H9 (cell line): Measurements from ENCODE around the gene ARHGAP26. TPM values are rescaled to one million over a fixed set of nuclear protein-coding genes. Genes with fewer than 3 reads are reported as not detected.

Experiments
- DNase-seq: peaks from one replicate; pipeline ENCODE4 v3.0.0-alpha.2; 2017
- H2AFZ ChIP-seq: one replicate; pipeline ENCODE4 v1.6.1; 2013; ENCODE audit warnings: mild to moderate bottlenecking, low read length, control low read depth, moderate library complexity
- H2AK5ac ChIP-seq: 2 replicates; pipeline ENCODE4 v1.6.1; 2013; ENCODE audit warnings: low read length, control low read depth, mixed read lengths; ENCODE audit not compliant: insufficient read length
- H2BK120ac ChIP-seq: one replicate; pipeline ENCODE4 v1.6.1; 2013; ENCODE audit warnings: low read depth, mild to moderate bottlenecking, low read length, control low read depth, inconsistent platforms; ENCODE audit not compliant: poor library complexity, severe bottlenecking
- H2BK12ac ChIP-seq: 2 replicates; pipeline ENCODE4 v1.6.1; 2013; ENCODE audit warnings: low read length, control low read depth, mixed read lengths, low read depth; ENCODE audit not compliant: insufficient read length
- H2BK15ac ChIP-seq: 2 replicates; pipeline ENCODE4 v1.6.1; 2013; ENCODE audit warnings: low read depth, low read length, control low read depth
- H2BK20ac ChIP-seq: one replicate; pipeline ENCODE4 v1.6.1; 2013; ENCODE audit warnings: low read depth, mild to moderate bottlenecking, low read length, control low read depth, inconsistent platforms; ENCODE audit not compliant: poor library complexity, severe bottlenecking
- H2BK5ac ChIP-seq: 2 replicates; pipeline ENCODE4 v1.6.1; 2013; ENCODE audit warnings: low read length, control low read depth, mixed read lengths; ENCODE audit not compliant: insufficient read length
- H3K14ac ChIP-seq: 2 replicates; pipeline ENCODE4 v1.6.1; 2013; ENCODE audit warnings: low read length, control low read depth; ENCODE audit not compliant: insufficient read depth
- H3K18ac ChIP-seq: 2 replicates; pipeline ENCODE4 v1.6.1; 2013; ENCODE audit warnings: low read depth, mild to moderate bottlenecking, mixed read lengths, low read length, control low read depth; ENCODE audit not compliant: insufficient read length
- H3K23ac ChIP-seq: 2 replicates; pipeline ENCODE4 v1.6.1; 2013; ENCODE audit warnings: low read length, control low read depth, mixed read lengths, low read depth; ENCODE audit not compliant: insufficient read length
- H3K23me2 ChIP-seq: 2 replicates; pipeline ENCODE4 v1.6.1; 2013; ENCODE audit warnings: low read depth, mild to moderate bottlenecking, mixed read lengths, low read length, control low read depth; ENCODE audit not compliant: insufficient read length, poor library complexity, severe bottlenecking
- H3K27ac ChIP-seq: 2 replicates; pipeline ENCODE4 v1.5.1; 2013; ENCODE audit warnings: low read length, control low read depth, mixed read lengths, low read depth; ENCODE audit not compliant: insufficient read length
- H3K27me3 ChIP-seq: 2 replicates; pipeline ENCODE4 v1.6.1; 2013; ENCODE audit warnings: low read length, control low read depth, inconsistent platforms; ENCODE audit not compliant: insufficient read depth
- H3K4ac ChIP-seq: 2 replicates; pipeline ENCODE4 v1.6.1; 2013; ENCODE audit warnings: low read depth, mild to moderate bottlenecking, control low read depth, inconsistent platforms, low read length, moderate library complexity
- H3K4me1 ChIP-seq: 2 replicates; pipeline ENCODE4 v1.6.1; 2013; ENCODE audit warnings: low read length, control low read depth, inconsistent platforms; ENCODE audit not compliant: insufficient read depth
- H3K4me2 ChIP-seq: 2 replicates; pipeline ENCODE4 v1.6.1; 2013; ENCODE audit warnings: low read length, control low read depth, mixed read lengths; ENCODE audit not compliant: insufficient read length, insufficient read depth
- H3K56ac ChIP-seq: 2 replicates; pipeline ENCODE4 v1.6.1; 2013; ENCODE audit warnings: low read depth, mild to moderate bottlenecking, mixed read lengths, low read length, control low read depth; ENCODE audit not compliant: insufficient read length
- H3K79me1 ChIP-seq: 2 replicates; pipeline ENCODE4 v1.6.1; 2013; ENCODE audit warnings: low read depth, mild to moderate bottlenecking, moderate library complexity, low read length, control low read depth, inconsistent platforms; ENCODE audit not compliant: insufficient read depth, poor library complexity, severe bottlenecking
- H3K79me2 ChIP-seq: 2 replicates; pipeline ENCODE4 v1.6.1; 2013; ENCODE audit warnings: low read length, control low read depth, inconsistent platforms; ENCODE audit not compliant: insufficient read depth
- H3K9ac ChIP-seq: 2 replicates; pipeline ENCODE4 v1.6.1; 2013; ENCODE audit warnings: low read length, control low read depth, mixed read lengths; ENCODE audit not compliant: insufficient read length; ENCODE audit errors: extremely low read depth
- H3K9me3 ChIP-seq: one replicate; pipeline ENCODE4 v1.6.1; 2013; ENCODE audit warnings: low read depth, low read length, inconsistent platforms; ENCODE audit not compliant: control insufficient read depth
- H3T11ph ChIP-seq: one replicate; pipeline ENCODE4 v1.6.1; 2013; ENCODE audit warnings: mild to moderate bottlenecking, low read length, control low read depth, inconsistent platforms
- H4K20me1 ChIP-seq: one replicate; pipeline ENCODE4 v1.6.1; 2013; ENCODE audit not compliant: control insufficient read depth, insufficient read length, insufficient read depth
- H4K5ac ChIP-seq: 2 replicates; pipeline ENCODE4 v1.6.1; 2013; ENCODE audit warnings: low read depth, mild to moderate bottlenecking, mixed read lengths, low read length, control low read depth; ENCODE audit not compliant: insufficient read length
- H4K8ac ChIP-seq: replicated peaks from 2 replicates; pipeline ENCODE4 v1.6.1; 2013; ENCODE audit warnings: low read length, control low read depth, mixed read lengths, low read depth; ENCODE audit not compliant: insufficient read length
- H4K91ac ChIP-seq: 2 replicates; pipeline ENCODE4 v1.6.1; 2013; ENCODE audit warnings: low read depth, mild to moderate bottlenecking, moderate library complexity, mixed read lengths, low read length, control low read depth; ENCODE audit not compliant: insufficient read length
- H3K27ac Mint-ChIP-seq, 3 experiments: 2 replicates in 2 of 3; 3 replicates in 1 of 3; pipeline ENCODE4 v1.8.0; 2020 to 2021; ENCODE audit warnings: mixed read lengths in 3 of 3, mild to moderate bottlenecking in 1 of 3, moderate library complexity in 1 of 3
- H3K27me3 Mint-ChIP-seq: 2 replicates; pipeline ENCODE4 v1.8.0; 2021; ENCODE audit warnings: low read depth, mild to moderate bottlenecking, moderate library complexity, mixed read lengths
- H3K36me3 Mint-ChIP-seq, 3 experiments: 2 replicates in 2 of 3; 3 replicates in 1 of 3; pipeline ENCODE4 v1.8.0; 2020 to 2021; ENCODE audit warnings: low read depth in 3 of 3, mixed read lengths in 3 of 3; ENCODE audit not compliant: insufficient read depth in 1 of 3
- H3K4me1 Mint-ChIP-seq, 2 experiments: 2 replicates each; pipeline ENCODE4 v1.8.0; 2020; ENCODE audit warnings: mixed read lengths in 2 of 2
- H3K4me3 Mint-ChIP-seq, 2 experiments: 2 replicates in 1 of 2; 3 replicates in 1 of 2; pipeline ENCODE4 v1.8.0; 2020 to 2021; ENCODE audit warnings: mild to moderate bottlenecking in 2 of 2, mixed read lengths in 2 of 2, moderate library complexity in 1 of 2
- H3K9me3 Mint-ChIP-seq, 2 experiments: 2 replicates in 1 of 2; 3 replicates in 1 of 2; pipeline ENCODE4 v1.8.0; 2020; ENCODE audit warnings: mild to moderate bottlenecking in 2 of 2, mixed read lengths in 2 of 2, moderate library complexity in 1 of 2
- WGBS: extraction: QIAGEN DNeasy Blood & Tissue Kit; methylation state at CpG from one replicate; pipeline ENCODE4 v1.1.7; 2013; ENCODE audit warnings: missing lambda C conversion rate, low lambda C conversion rate, mixed read lengths; ENCODE audit not compliant: insufficient read length; ENCODE audit errors: extremely low coverage; 5-methylcytosine and 5-hydroxymethylcytosine counted together
- total RNA-seq: library from RNA; stranded (reverse); gene quantifications from 2 replicates; pipeline ENCODE4 v1.2.1, GENCODE V29; 2021
- TF ChIP-seq, protein P1 (sequence below): fragments of 200-600 bp; sonication (generic); conservative IDR thresholded peaks from 3 replicates; pipeline ENCODE4 v1.8.0; 2021; ENCODE audit warnings: antibody characterized with exemption, mild to moderate bottlenecking

ARHGAP26 gene
- total RNA-seq, 1 experiment from 2014 or later, result 13.8 TPM

DNA sequence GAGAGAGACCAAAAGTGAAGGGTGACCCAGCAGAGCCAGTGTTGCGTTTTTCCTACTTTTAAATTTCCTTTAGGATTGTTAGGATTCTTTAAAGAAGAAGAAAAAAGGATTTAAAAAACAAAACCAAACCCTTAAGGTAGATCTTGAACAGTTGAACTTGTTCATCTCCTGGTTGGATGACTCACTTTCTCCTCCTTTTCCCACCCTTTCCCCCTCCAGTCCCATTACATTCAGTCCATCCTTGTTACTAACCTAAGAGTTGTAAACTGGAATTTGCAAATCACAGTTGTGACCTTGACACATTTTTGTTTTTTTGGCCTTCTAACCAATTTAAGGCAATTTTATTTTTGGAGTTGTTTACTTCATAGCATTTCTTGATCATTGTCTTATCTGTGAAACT is 289.2 kb downstream of the ARHGAP26 start:
- H3K36me3 Mint-ChIP-seq, result peaks cover 5 to 18% (median 14%) of the 10 kb centered on the region in 3 experiments; a peak in 5 of 7 replicates
- H3K23ac ChIP-seq, result no peak overlapping the region
- H3K79me2 ChIP-seq, result no peaks in the 10 kb centered on the region
- H3K27me3 ChIP-seq, result no peaks in the 10 kb centered on the region
- WGBS, result no CpG with 5 or more reads among the region's 1 CpG
- H3K4me2 ChIP-seq, result no peak overlapping the region
- DNase-seq, result no peak
- no peak overlapping the region for H4K8ac ChIP-seq
- no peak overlapping the region for H2BK12ac ChIP-seq
- H3K4ac ChIP-seq, result no peak overlapping the region
- H3K18ac ChIP-seq, result no peak overlapping the region
- H3K4me3 Mint-ChIP-seq, result no peak overlapping the region
- no peaks in the 10 kb centered on the region for H3K23me2 ChIP-seq
- H4K20me1 ChIP-seq, result no peaks in the 10 kb centered on the region
- H3K56ac ChIP-seq, result no peak overlapping the region
- no peak overlapping the region for H2BK120ac ChIP-seq
- H2BK5ac ChIP-seq, result no peak overlapping the region
- H4K91ac ChIP-seq, result no peak overlapping the region
- H3K9me3 Mint-ChIP-seq, result no peaks in the 10 kb centered on the region
- no peak overlapping the region for H2AFZ ChIP-seq
- H3K27ac ChIP-seq, result no peak overlapping the region
- H3K14ac ChIP-seq, result no peak overlapping the region
- no peak overlapping the region for H3K9ac ChIP-seq
- H3K27me3 Mint-ChIP-seq, result no peaks in the 10 kb centered on the region
- no peak overlapping the region for H2BK15ac ChIP-seq
- H3K27ac Mint-ChIP-seq, result 0 out of 7 replicates have a peak overlapping the region, but pooled peaks of 1 of the 3 experiments have one; percentile 33
- H2AK5ac ChIP-seq, result no peak overlapping the region
- no peaks in the 10 kb centered on the region for H3K9me3 ChIP-seq
- H3K4me1 ChIP-seq, result no peaks in the 10 kb centered on the region; the same call in 1 of the 2 replicates
- H4K5ac ChIP-seq, result no peak overlapping the region
- H3K4me1 Mint-ChIP-seq, result peaks cover 9 to 20% of the 10 kb centered on the region in 2 experiments
- no peak overlapping the region for H3T11ph ChIP-seq
- H3K79me1 ChIP-seq, result no peaks in the 10 kb centered on the region
- TF ChIP-seq, protein P1, sequence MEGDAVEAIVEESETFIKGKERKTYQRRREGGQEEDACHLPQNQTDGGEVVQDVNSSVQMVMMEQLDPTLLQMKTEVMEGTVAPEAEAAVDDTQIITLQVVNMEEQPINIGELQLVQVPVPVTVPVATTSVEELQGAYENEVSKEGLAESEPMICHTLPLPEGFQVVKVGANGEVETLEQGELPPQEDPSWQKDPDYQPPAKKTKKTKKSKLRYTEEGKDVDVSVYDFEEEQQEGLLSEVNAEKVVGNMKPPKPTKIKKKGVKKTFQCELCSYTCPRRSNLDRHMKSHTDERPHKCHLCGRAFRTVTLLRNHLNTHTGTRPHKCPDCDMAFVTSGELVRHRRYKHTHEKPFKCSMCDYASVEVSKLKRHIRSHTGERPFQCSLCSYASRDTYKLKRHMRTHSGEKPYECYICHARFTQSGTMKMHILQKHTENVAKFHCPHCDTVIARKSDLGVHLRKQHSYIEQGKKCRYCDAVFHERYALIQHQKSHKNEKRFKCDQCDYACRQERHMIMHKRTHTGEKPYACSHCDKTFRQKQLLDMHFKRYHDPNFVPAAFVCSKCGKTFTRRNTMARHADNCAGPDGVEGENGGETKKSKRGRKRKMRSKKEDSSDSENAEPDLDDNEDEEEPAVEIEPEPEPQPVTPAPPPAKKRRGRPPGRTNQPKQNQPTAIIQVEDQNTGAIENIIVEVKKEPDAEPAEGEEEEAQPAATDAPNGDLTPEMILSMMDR, result no peak
- H2BK20ac ChIP-seq, result no peak overlapping the region
